HuH-7.5 (cell line): ENCODE results near the gene SERPINI2.
"Not testable (repeated sequence)": the region's sequence is repeated elsewhere in the genome, so short reads cannot be mapped to it uniquely, and the experiment has no call there.

Experiments
- DNase-seq: peaks from one replicate; pipeline ENCODE4 v3.0.0; 2011; ENCODE audit warnings: low spot score

SERPINI2 gene

DNA sequence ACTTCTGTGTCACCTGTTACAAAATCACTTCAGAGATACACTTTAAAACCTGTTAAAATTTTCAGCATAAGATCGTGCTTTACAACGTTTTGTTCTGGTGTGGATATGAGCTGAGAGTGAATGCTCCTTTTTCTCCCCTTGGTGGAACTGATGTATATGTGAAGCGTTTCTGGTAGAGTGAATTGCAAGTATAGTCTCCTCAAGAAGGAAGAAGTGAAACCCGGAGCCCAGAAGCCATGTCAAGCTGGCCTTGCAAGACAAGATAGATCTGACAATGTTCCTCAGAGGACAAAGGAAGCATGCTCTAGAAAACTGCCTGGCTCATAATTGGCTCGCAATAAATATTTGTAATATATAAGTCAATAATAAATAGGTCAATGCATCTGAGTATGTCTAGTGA is 23.6 kb downstream of the SERPINI2 start:
- no peak for DNase-seq

DNA sequence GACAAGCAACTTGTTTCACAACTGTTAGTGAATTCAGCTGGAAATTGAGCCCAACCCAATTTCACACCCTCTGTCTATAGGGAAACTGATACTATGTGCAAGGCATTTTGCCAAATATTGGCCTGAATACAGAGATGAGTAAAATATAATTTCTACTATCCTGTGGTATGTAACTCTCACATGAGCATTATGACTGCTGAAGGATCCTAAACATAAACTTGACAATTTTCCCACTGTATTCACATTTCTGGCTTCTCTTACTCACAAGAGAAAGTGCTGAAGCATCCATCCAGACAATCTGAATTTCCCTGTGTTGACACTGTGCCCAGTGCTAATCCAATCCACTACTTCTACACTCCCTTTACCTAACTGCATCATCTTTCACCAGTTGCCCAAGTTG is 28.4 kb downstream of the SERPINI2 start:
- DNase-seq, result no peak

DNA sequence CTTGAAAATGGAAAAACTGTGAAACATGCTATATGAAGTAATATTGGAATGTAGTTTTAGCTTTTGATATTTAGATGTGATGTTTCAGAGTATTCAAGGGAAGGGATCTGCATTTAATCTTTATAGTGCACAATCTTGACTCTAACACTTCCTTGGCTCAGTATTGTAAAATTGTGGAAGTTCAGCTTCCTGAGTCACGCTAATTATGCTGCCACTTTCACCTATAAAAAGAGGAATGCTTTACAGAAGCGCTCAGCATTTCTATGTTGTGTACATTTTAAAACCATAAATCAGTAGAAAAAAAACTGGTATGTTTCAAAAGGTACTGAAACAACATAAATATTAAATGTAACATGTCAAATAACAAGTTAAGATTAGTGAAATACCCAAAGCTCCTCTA is 32.6 kb downstream of the SERPINI2 start:
- no peak for DNase-seq

DNA sequence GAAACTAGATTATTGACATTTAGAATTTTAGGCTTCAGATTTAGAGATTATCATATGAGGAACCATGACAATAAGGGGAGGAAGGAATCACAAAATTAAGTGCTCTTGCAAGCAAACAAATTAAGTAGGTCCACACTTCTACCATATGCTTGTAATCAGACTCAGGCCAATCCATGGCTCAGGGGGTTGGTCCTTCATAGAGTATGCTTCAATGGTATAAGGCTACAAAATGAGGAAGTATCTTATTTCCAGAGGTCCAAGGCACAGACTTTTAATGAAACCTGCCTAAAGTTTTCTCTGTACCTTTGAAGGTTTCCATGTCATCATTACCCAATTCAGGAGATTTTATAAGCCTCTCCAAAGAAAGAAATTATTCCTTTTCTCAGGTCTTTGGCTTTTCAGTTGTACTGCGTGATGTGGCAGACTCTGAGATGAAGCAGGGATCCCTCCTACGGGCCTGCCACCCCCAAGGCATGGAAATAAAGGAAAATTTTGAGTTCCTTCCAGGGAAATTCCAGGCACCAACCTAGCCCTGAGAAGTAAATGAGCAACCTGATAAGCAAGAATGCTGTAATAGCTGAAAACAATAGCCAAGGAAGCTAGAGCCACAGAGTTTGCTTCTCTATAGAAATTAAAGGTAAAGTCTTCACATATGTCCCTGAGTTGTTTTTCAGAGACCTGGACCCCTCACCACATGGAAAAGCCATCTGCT is 36.3 kb downstream of the SERPINI2 start:
- no peak for DNase-seq

DNA sequence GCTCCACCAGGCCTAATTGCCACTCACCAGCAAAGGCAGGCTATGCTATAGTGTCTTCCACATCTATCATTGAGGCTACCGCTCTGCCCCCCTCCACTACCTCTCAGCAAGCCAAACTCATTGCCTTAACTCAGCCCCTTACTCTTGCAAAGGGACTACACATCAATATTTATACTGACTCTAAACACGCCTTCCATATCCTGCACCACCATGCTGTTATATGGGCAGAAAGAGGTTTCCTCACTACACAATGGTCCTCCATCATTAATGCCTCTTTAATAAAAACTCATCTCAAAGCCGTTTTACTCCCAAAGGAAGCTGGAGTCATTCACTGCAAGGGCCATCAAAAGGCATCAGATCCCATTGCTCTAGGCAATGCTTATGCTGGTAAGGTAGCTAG is 46.9 kb downstream of the SERPINI2 start:
- not testable (repeated sequence) for DNase-seq

DNA sequence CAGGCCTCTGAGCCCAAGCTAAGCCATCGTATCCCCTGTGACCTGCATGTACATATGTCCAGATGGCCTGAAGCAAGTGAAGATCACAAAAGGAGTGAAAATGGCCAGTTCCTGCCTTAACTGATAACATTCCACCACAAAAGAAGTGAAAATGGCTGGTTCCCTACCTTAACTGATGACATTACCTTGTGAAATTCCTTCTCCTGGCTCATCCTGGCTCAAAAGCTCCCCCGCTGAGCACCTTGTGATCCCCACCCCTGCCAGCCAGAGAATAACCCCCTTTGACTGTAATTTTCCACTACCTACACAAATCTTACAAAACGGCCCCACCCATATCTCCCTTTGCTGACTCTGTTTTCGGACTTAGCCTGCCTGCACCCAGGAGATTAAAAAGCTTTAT is 51.4 kb downstream of the SERPINI2 start:
- not testable (repeated sequence) for DNase-seq

DNA sequence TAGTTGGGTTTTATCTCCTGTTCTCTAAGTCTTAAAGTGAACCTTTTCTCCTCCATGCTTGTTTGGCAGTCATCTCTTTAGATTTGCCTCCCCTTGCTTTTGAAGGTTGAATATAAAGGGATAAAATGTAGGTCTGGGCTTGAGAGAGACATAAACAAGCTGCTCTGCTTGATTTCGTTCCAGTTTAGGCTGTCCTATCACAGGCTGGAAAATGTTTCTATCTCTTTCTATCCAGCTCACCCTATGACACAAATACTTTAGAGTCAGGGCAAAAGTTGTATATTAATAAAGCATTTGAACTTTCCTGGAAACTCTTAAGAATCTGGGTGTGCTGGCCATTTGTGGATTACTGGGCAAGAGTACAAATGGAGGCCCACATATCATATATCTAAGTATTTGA is 64.2 kb downstream of the SERPINI2 start:
- DNase-seq, result no peak

DNA sequence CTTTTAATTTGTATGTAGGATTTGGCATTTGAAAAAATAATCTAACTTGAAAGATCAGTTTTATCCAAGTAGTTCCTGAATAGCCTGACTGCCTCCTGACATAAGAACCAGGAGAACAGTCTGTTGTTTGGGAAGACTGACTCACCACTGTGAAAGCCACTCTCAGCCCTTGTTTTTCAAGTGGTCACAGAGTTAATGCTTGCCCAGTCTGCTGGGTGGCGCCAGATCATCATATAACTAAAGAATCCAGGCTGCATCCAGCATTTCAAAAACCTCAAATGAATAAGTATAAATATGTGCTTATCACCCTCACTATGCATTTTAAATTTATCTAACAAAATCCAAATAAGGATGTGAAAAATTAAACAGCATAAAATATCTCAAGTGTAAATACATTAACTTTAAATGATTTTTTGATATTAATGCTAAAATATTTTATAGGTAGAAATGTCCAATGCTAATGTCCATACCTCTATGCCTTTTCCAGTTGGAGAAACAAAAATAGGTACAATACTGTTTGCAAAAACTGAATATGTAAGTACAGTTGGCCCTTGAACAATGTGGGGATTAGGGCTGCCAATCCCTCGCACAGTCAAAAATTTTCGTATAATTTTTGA is 66.9 kb downstream of the SERPINI2 start:
- DNase-seq, result no peak

DNA sequence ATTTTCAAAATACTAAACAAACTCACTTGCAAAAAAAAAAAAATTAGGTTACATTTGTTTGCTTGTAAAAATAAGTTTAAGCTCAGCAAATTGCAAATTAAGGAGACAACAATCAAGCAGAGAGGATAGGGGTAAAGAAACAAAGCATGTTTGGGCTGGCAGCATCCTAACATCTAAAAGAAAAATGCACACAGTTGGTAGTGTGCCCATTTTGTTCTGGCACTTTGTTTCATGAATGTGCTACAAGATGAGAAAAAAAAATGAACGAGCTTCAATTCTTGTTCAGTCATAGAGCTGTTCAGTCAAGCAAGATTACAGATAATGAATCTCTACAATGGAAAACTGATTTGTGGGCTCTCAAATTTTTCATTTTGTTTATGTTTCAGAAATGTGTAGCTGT is 76.0 kb downstream of the SERPINI2 start:
- no peak for DNase-seq

DNA sequence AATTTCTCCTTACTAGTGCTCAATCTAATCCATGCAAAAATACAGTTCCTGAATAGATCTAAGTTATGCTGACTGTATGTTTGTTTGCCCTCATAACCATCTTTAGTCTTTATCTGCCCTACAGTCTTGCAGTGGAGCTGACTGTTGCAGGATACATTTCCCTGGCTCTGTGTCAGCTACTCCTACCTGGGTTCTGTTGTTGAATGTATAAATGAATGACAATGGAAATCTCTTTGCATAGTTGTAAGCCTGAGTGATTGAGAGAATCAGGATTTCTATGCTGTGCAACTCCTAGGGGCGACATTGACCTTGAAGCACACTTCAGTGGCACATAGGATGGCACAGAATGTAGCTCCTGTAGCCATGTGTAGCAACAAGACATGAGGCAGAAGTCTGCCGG is 77.8 kb downstream of the SERPINI2 start:
- DNase-seq, result no peak

DNA sequence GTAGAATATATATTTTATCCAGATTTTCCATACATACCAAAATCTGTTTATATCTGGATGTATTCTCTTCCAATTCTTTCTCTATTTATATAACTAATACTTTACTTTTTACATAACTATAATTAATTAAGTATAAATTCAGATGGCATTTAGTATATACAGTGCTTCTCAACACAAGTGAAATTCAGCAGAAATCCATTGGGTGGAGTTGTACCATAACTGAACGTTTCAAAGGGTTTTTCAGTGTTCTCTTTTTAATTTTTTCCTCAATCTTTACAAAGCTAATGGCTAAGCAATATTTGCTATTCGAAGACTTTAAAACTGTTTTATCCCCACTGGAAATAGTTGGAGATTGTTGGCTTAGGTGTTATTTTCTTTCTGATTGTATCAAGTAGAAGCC is 79.8 kb downstream of the SERPINI2 start:
- DNase-seq, result no peak
